ENCODE results near the gene FRMD3.

DNA sequence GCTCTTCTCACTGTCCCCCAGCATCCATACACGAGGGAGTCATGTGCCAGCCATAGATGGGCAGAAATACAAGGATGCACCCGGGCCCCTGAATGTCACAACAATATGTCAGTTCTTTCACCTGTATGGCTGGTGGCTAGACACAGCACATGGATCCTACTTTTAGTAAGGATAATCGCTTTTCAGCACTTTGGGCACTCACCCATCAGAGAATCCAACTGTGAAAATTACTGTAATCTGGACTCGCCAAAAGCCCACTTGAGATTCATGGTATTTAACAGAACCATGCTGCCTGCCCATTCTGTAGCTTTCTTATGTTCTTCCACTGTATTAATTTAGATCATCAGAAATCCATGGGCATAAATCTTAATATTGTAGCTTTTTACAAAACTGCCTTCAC, 124.8 kb downstream of the FRMD3 start:
- TF ChIP-seq, protein P1, sequence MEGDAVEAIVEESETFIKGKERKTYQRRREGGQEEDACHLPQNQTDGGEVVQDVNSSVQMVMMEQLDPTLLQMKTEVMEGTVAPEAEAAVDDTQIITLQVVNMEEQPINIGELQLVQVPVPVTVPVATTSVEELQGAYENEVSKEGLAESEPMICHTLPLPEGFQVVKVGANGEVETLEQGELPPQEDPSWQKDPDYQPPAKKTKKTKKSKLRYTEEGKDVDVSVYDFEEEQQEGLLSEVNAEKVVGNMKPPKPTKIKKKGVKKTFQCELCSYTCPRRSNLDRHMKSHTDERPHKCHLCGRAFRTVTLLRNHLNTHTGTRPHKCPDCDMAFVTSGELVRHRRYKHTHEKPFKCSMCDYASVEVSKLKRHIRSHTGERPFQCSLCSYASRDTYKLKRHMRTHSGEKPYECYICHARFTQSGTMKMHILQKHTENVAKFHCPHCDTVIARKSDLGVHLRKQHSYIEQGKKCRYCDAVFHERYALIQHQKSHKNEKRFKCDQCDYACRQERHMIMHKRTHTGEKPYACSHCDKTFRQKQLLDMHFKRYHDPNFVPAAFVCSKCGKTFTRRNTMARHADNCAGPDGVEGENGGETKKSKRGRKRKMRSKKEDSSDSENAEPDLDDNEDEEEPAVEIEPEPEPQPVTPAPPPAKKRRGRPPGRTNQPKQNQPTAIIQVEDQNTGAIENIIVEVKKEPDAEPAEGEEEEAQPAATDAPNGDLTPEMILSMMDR (IDR thresholded peaks at IDR 0.05): no peak
- no peak for TF ChIP-seq POLR2A (IDR thresholded peaks at IDR 0.05)

Data from body of pancreas (tissue), 4 donors.